Kidney epithelial cell (primary cell): Measurements from ENCODE around the gene SETD3. TPM values are rescaled to one million over a fixed set of nuclear protein-coding genes. Genes with fewer than 3 reads are reported as not detected.

Experiments used
- DNase-seq: peaks from one replicate; pipeline ENCODE4 v3.0.0-alpha.2; 2010; ENCODE audit warnings: low read depth
- H3K27me3 ChIP-seq: 2 replicates; pipeline ENCODE4 v1.6.0; 2011; ENCODE audit warnings: low read length; ENCODE audit not compliant: control insufficient read depth, insufficient read depth
- H3K36me3 ChIP-seq: 2 replicates; pipeline ENCODE4 v1.5.1; 2011; ENCODE audit warnings: low read length; ENCODE audit not compliant: control insufficient read depth, insufficient read depth
- H3K4me3 ChIP-seq: 2 replicates; pipeline ENCODE4 v1.5.1; 2011; ENCODE audit warnings: low read depth, mild to moderate bottlenecking, control low read depth, low read length
- CTCF ChIP-seq: IDR thresholded peaks from 2 replicates; pipeline ENCODE4 v1.5.1; 2011; ENCODE audit warnings: mild to moderate bottlenecking, moderate library complexity, low read length, control low read depth, inconsistent platforms; ENCODE audit not compliant: insufficient read depth, poor library complexity, severe bottlenecking
- total RNA-seq: library from RNA; depleted of rRNA; stranded (reverse); fragments of >200 nt; gene quantifications from 2 replicates; pipeline ENCODE4 v1.2.3, GENCODE V29; 2015

Gene SETD3
- total RNA-seq, 1 donor from 2014 or later = 54.7 TPM

DNA sequence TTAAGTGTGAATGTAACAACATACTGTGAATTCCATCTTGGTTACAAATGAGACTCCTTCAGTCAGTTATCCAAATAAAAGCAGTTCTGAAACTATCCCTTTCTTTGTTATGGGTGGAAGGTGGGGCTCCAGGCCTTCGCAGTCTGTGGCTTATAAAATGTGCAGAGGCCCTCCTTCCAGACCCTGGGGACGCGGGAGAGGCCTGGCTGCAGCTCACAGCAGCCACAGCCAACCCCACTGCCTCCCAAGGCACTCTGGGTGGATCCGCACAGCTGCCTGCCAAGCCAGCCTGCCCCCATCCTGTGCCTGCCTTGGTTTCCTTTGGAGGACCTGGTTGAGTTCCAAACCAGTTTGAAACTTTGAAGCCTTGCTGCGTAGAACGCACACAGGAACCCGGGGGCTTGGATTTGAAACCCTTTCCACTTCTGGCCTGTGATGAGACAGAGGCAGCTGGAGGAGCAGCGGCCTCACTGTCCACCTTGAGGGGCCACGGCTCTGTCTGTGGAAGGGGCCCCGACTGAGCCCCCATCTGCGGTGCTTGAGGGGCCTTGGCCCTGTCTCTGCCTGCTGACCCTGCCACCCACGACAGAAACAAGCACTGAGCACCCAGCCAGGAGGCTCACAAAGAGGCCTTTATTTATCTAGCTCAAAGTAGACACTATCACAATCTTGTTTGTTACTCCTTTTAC is 30.9 kb upstream of the SETD3 start:
- no peak overlapping the region for H3K4me3 ChIP-seq
- no peak for DNase-seq
- peaks cover 2% of the 10 kb centered on the region for H3K36me3 ChIP-seq
- H3K27me3 ChIP-seq = no peaks in the 10 kb centered on the region
- no peak for TF ChIP-seq CTCF

- Histone ChIP-seq H3K36me3 (peaks cover 2% of the 10 kb centered on the region), H3K4me3 (no peak overlapping the region), H3K27me3 (no peaks in the 10 kb centered on the region)
- DNase-seq = no peak
- no peak for TF ChIP-seq CTCF
Observed at GRCh38 chr14:99510556-99511139, 30.0 kb upstream of the SETD3 start.

DNA sequence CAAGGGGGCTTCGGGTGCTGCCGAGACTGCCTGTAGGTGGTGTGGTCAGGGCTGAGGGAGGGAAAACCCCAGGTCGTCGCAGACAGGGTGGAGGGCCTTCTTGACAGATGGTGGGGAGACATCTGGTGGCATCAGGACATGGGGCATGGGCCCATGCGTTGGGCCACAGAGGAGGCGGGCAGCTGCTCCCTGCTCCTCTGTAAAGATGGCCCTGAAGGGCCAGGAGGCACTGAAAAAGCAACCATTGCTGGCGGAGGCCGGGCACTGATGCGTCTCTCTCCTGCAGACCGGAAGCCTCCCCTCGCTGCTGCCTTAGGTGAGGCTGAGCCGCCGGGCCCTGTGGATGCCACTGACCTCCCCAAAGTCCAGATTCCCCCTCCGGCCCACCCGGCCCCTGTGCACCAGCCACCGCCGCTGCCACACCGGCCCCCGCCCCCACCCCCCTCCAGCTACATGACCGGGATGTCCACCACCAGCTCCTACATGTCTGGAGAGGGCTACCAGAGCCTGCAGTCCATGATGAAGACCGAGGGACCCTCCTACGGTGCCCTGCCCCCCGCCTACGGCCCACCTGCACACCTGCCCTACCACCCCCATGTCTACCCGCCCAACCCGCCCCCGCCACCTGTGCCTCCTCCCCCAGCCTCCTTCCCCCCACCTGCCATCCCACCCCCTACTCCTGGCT is 29.4 kb upstream of the SETD3 start:
- H3K27me3 ChIP-seq = no peaks in the 10 kb centered on the region
- no peak for DNase-seq
- no peak for TF ChIP-seq CTCF
- H3K36me3 ChIP-seq = peaks cover 2% of the 10 kb centered on the region
- H3K4me3 ChIP-seq = no peak overlapping the region

DNA sequence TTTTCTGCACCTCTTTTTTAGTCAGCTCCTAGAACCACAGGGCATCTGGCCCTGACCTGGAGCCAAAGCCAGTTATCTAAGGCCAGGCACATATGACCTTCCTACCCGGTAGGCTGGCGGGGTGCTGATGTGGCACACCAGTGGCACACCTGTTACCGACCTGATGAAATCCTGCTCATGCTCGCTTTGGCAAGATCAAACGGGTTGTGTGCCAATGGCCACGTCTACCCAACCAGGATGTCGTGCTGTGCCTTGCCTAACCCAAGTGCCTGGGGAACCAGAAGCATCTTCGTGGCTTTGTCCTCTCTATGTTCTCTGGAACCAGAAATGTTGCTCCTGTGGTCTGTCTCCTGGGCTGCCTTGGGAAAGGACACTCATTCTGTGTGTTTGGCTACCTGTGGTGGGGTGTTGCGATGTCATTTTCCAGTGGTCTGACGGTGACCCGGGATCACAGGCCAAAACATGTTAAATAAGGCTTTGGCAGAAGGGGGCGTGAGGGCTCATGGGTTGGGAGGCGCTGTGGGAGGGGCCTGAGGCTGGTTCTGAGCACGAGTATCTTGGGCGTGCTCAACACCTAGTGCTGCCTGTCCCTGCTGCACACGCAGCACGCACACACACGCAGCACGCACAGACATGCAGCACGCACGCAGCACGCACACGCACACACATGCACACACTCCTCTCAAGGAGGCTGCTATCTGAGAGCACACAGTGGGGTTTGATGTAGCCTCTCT is 28.4 kb upstream of the SETD3 start:
- DNase-seq = no peak
- Histone ChIP-seq H3K4me3 (no peak overlapping the region), H3K27me3 (no peaks in the 10 kb centered on the region), H3K36me3 (peaks cover 2% of the 10 kb centered on the region)
- TF ChIP-seq CTCF = no peak

DNA sequence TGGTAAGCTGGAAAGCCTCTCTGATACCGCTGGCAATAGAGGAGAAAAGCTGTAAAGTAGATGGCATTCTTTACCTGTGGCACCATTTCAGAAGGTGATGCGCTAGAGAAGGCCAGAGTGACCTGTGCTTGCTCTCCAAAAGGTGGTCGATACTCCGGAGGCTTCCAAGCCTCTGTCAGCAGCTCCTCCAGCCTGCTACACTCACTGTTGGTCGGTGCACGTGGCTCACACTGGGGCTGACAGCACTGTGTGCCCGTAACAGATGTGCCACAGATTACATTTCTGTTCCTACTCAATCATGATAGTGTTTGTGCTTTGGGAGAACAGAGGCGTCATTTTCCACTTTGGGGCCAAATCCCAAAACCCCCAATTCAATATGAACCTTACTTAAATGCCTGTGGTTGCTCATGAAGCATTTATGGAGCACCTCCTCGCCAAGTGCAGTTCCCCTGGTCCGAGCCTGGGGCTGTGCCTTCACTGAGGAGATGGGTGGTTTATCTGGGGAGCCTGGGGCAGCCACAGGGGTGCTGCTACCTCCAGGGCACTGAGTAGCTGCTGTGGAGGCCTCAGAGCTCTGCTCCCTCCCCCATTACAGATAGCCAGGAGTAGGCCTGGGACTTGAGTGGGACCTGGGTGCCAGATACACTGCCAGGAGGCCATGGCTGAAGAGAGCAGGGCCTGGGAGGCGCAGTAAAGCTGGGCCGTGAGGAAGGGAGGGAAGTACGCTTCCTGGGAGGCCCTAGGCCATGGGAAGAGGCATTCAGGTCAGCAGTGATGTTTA is 27.4 kb upstream of the SETD3 start:
- no peak for TF ChIP-seq CTCF
- DNase-seq = no peak
- Histone ChIP-seq H3K27me3 (no peaks in the 10 kb centered on the region), H3K4me3 (no peak overlapping the region), H3K36me3 (peaks cover 2% of the 10 kb centered on the region)
